ENCODE measurements around the gene ZNF358.
"Not testable (repeated sequence)": the region's sequence is repeated elsewhere in the genome, so short reads cannot be mapped to it uniquely, and the experiment has no call there.

ZNF358 gene

GRCh38 chr19:7534531-7535046 lies 18.7 kb downstream of the ZNF358 start:
- H3K4me2 ChIP-seq (ENCODE audit: low read length) = peak overlapping the region; percentile 81
- no peaks in the 10 kb centered on the region for H3K9me3 ChIP-seq (ENCODE audit: low read length)
- H3K36me3 ChIP-seq (ENCODE audit: insufficient read depth, low read length) = peaks cover 15% of the 10 kb centered on the region
- no peak for TF ChIP-seq CTCF (IDR thresholded peaks at IDR 0.05; ENCODE audit: low read length)
- H3K79me2 ChIP-seq (ENCODE audit: insufficient read depth, low read length) = no peaks in the 10 kb centered on the region
- no peaks in the 10 kb centered on the region for H3K9me2 ChIP-seq (ENCODE audit: low read depth, low read length)
- H2AFZ ChIP-seq (ENCODE audit: low read length) = no peak overlapping the region
- peak overlapping the region; percentile 66 for H3K9ac ChIP-seq (ENCODE audit: low read length)
- H3K4me1 ChIP-seq (ENCODE audit: insufficient read depth, low read length, severe bottlenecking) = peaks cover 13% of the 10 kb centered on the region
- H3K4me3 ChIP-seq (ENCODE audit: low read depth, low read length, poor library complexity, severe bottlenecking) = peak overlapping the region; percentile 68
- no peak overlapping the region for H3K27ac ChIP-seq (ENCODE audit: low read depth, low read length, poor library complexity, severe bottlenecking)
- no peaks in the 10 kb centered on the region for H4K20me1 ChIP-seq (ENCODE audit: insufficient read depth, low read length)
- no peaks in the 10 kb centered on the region for H3F3A ChIP-seq (ENCODE audit: insufficient read depth, low read length)
- no peaks in the 10 kb centered on the region for H3K27me3 ChIP-seq (ENCODE audit: insufficient read depth, low read length)

GRCh38 chr19:7535047-7535997 lies 19.4 kb downstream of the ZNF358 start, which contains the start of gene PNPLA6:
Gene PNPLA6 (plus strand): TSS chr19:7535717. CDS start chr19:7535789, 72 bp downstream.
- no peaks in the 10 kb centered on the region for H3F3A ChIP-seq (ENCODE audit: insufficient read depth, low read length)
- H3K36me3 ChIP-seq (ENCODE audit: insufficient read depth, low read length) = peaks cover 15% of the 10 kb centered on the region
- no peaks in the 10 kb centered on the region for H3K9me2 ChIP-seq (ENCODE audit: low read depth, low read length)
- peak within 1 kb of the TSS; percentile 81 for H3K4me2 ChIP-seq (ENCODE audit: low read length)
- no peak for TF ChIP-seq EZH2 (IDR thresholded peaks at IDR 0.05; ENCODE audit: borderline replicate concordance, low read length)
- peak within 1 kb of the TSS; percentile 68 for H3K4me3 ChIP-seq (ENCODE audit: low read depth, low read length, poor library complexity, severe bottlenecking)
- H3K9me3 ChIP-seq (ENCODE audit: low read length) = no peaks in the 10 kb centered on the region
- no peak within 1 kb of the TSS for H2AFZ ChIP-seq (ENCODE audit: low read length)
- H3K27me3 ChIP-seq (ENCODE audit: insufficient read depth, low read length) = no peaks in the 10 kb centered on the region
- peaks cover 13% of the 10 kb centered on the region for H3K4me1 ChIP-seq (ENCODE audit: insufficient read depth, low read length, severe bottlenecking)
- no peaks in the 10 kb centered on the region for H3K79me2 ChIP-seq (ENCODE audit: insufficient read depth, low read length)
- H3K9ac ChIP-seq (ENCODE audit: low read length) = peak within 1 kb of the TSS; percentile 66
- peak within 1 kb of the TSS; percentile 5 for H3K27ac ChIP-seq (ENCODE audit: low read depth, low read length, poor library complexity, severe bottlenecking)
- no peaks in the 10 kb centered on the region for H4K20me1 ChIP-seq (ENCODE audit: insufficient read depth, low read length)

GRCh38 chr19:7535998-7536695 lies 20.2 kb downstream of the ZNF358 start:
- Histone ChIP-seq H4K20me1 (ENCODE audit: insufficient read depth, low read length) (no peaks in the 10 kb centered on the region), H3K27me3 (ENCODE audit: insufficient read depth, low read length) (no peaks in the 10 kb centered on the region), H3K4me1 (ENCODE audit: insufficient read depth, low read length, severe bottlenecking) (peaks cover 13% of the 10 kb centered on the region), H3K4me3 (ENCODE audit: low read depth, low read length, poor library complexity, severe bottlenecking) (peak overlapping the region; percentile 68), H3K27ac (ENCODE audit: low read depth, low read length, poor library complexity, severe bottlenecking) (no peak overlapping the region), H3K79me2 (ENCODE audit: insufficient read depth, low read length) (no peaks in the 10 kb centered on the region), H3K9ac (ENCODE audit: low read length) (peak overlapping the region; percentile 66), H2AFZ (ENCODE audit: low read length) (no peak overlapping the region), H3F3A (ENCODE audit: insufficient read depth, low read length) (no peaks in the 10 kb centered on the region), H3K9me2 (ENCODE audit: low read depth, low read length) (no peaks in the 10 kb centered on the region), H3K36me3 (ENCODE audit: insufficient read depth, low read length) (peaks cover 24% of the 10 kb centered on the region), H3K4me2 (ENCODE audit: low read length) (peak overlapping the region; percentile 81), H3K9me3 (ENCODE audit: low read length) (no peaks in the 10 kb centered on the region)
- TF ChIP-seq EZH2 (IDR thresholded peaks at IDR 0.05; ENCODE audit: borderline replicate concordance, low read length) (no peak), CTCF (IDR thresholded peaks at IDR 0.05; ENCODE audit: low read length) (no peak)

GRCh38 chr19:7538990-7539389 lies 23.1 kb downstream of the ZNF358 start:
- H3K27ac ChIP-seq (ENCODE audit: low read depth, low read length, poor library complexity, severe bottlenecking); H3F3A ChIP-seq (ENCODE audit: insufficient read depth, low read length); H3K4me1 ChIP-seq (ENCODE audit: insufficient read depth, low read length, severe bottlenecking); H3K9ac ChIP-seq (ENCODE audit: low read length); H3K4me2 ChIP-seq (ENCODE audit: low read length); H2AFZ ChIP-seq (ENCODE audit: low read length); H3K9me2 ChIP-seq (ENCODE audit: low read depth, low read length); H4K20me1 ChIP-seq (ENCODE audit: insufficient read depth, low read length); H3K9me3 ChIP-seq (ENCODE audit: low read length); H3K79me2 ChIP-seq (ENCODE audit: insufficient read depth, low read length); H3K27me3 ChIP-seq (ENCODE audit: insufficient read depth, low read length); H3K4me3 ChIP-seq (ENCODE audit: low read depth, low read length, poor library complexity, severe bottlenecking): not testable (repeated sequence)
- H3K36me3 ChIP-seq (ENCODE audit: insufficient read depth, low read length) = peaks cover 47% of the 10 kb centered on the region
